Measurements from ENCODE around the gene TAAR9.

Gene TAAR9

DNA sequence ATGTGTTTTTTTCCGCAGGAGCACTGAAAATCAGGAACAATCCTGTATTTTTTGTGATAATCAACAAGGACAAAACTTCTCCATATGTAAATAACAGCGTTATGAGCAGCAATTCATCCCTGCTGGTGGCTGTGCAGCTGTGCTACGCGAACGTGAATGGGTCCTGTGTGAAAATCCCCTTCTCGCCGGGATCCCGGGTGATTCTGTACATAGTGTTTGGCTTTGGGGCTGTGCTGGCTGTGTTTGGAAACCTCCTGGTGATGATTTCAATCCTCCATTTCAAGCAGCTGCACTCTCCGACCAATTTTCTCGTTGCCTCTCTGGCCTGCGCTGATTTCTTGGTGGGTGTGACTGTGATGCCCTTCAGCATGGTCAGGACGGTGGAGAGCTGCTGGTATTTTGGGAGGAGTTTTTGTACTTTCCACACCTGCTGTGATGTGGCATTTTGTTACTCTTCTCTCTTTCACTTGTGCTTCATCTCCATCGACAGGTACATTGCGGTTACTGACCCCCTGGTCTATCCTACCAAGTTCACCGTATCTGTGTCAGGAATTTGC, 32.2 kb downstream of the TAAR9 start, which contains the start of gene TAAR6:
TSS of gene TAAR6 (plus strand) at position 102 of the 557 bp plus-strand sequence. CDS start at position 102, 0 bp downstream.
- DNase-seq, result no peak
- peaks cover 6% of the 10 kb centered on the region for H3K27me3 ChIP-seq (replicated peaks)
- in situ Hi-C loops (cut with HindIII; ENCODE audit: low pct_ligation_motif_present, low sequenced_read_pairs), result no loop called here

DNA sequence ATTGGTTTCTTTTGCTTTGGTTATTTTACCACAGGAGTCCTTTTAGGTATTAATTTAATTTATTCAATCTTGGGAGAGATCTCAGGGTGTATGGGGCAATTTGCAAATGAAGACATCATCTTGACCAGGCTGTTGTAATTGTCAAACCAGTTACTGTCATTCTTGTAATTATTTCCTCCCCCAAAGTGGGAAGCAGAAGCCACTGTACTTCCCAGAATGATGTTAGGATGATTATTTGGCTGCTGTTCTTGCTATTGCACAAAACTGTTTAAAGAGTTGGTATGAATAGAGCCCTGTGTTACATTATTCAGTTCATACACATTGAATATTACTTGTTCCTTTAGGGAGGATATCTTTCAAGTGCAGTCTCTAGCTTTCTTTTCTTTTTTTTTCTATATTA, 33.7 kb downstream of the TAAR9 start:
- H3K27me3 ChIP-seq (replicated peaks), result peaks cover 4% of the 10 kb centered on the region
- H3K4me3 ChIP-seq (ENCODE audit: low read depth, low read length), result no peak overlapping the region
- H3K36me3 ChIP-seq (replicated peaks), result no peaks in the 10 kb centered on the region
- TF ChIP-seq, protein P1, sequence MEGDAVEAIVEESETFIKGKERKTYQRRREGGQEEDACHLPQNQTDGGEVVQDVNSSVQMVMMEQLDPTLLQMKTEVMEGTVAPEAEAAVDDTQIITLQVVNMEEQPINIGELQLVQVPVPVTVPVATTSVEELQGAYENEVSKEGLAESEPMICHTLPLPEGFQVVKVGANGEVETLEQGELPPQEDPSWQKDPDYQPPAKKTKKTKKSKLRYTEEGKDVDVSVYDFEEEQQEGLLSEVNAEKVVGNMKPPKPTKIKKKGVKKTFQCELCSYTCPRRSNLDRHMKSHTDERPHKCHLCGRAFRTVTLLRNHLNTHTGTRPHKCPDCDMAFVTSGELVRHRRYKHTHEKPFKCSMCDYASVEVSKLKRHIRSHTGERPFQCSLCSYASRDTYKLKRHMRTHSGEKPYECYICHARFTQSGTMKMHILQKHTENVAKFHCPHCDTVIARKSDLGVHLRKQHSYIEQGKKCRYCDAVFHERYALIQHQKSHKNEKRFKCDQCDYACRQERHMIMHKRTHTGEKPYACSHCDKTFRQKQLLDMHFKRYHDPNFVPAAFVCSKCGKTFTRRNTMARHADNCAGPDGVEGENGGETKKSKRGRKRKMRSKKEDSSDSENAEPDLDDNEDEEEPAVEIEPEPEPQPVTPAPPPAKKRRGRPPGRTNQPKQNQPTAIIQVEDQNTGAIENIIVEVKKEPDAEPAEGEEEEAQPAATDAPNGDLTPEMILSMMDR (IDR thresholded peaks at IDR 0.05; ENCODE audit: low read depth, low read length, missing control alignments), result no peak
- no peak overlapping the region for H3K27ac ChIP-seq
- no peak for DNase-seq
- in situ Hi-C loops (cut with HindIII; ENCODE audit: low pct_ligation_motif_present, low sequenced_read_pairs), result no loop called here

More for the DNA sequence above, 32.2 kb downstream of the TAAR9 start, which contains the start of gene TAAR6:
- no peak within 1 kb of the TSS for H3K4me3 ChIP-seq (ENCODE audit: low read depth, low read length)
- no peaks in the 10 kb centered on the region for H3K36me3 ChIP-seq (replicated peaks)
- H3K27ac ChIP-seq, result no peak within 1 kb of the TSS
- TF ChIP-seq, protein P1 (IDR thresholded peaks at IDR 0.05; ENCODE audit: low read depth, low read length, missing control alignments), result no peak

DNA sequence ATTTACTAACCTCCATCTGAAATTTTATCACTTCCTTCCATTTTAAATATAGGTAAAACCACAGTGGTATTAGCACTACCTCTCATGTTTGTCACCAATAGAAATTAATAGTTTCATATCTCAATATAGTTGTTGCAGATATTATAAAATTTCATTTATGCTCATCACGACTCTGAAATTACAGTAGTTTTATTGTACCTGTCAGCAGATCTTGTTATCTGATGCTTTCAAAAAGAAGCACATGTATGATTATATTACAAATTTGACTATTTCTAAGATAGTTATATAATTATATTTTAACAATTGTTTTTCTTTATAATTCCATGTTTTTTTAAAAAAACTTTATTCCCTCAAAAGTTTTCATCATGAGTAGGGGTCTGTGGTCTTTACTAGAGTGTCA, 46.6 kb downstream of the TAAR9 start:
- in situ Hi-C loops (cut with HindIII; ENCODE audit: low pct_ligation_motif_present, low sequenced_read_pairs), result no loop called here
- Histone ChIP-seq H3K27me3 (replicated peaks) (no peaks in the 10 kb centered on the region), H3K27ac (no peak overlapping the region), H3K36me3 (replicated peaks) (no peaks in the 10 kb centered on the region), H3K4me3 (ENCODE audit: low read depth, low read length) (no peak overlapping the region)
- no peak for DNase-seq
- TF ChIP-seq, protein P1 (IDR thresholded peaks at IDR 0.05; ENCODE audit: low read depth, low read length, missing control alignments), result no peak

DNA sequence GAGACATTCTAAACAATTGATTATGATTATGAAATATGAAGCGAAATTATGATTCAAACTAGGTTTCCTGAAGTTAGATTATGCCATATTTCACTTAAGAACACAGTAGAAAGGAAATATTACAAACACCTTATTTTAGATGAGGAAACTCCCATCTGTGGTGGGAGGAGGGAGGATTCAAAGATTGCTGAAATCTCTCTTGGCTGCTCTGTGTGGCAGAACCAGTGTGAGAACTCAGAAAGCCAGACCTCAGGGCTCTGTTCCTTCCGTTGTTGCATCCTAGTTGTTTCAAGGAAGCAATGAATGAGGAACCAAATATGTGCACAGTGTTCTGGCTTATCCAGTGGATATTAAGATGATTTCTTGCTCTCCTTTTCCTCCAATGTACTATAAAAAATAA, 49.3 kb downstream of the TAAR9 start:
- no peak for DNase-seq
- H3K36me3 ChIP-seq (replicated peaks), result no peaks in the 10 kb centered on the region
- no peak overlapping the region for H3K4me3 ChIP-seq (ENCODE audit: low read depth, low read length)
- H3K27me3 ChIP-seq (replicated peaks), result no peaks in the 10 kb centered on the region
- H3K27ac ChIP-seq, result no peak overlapping the region
- in situ Hi-C loops (cut with HindIII; ENCODE audit: low pct_ligation_motif_present, low sequenced_read_pairs), result no loop called here
- TF ChIP-seq, protein P1 (IDR thresholded peaks at IDR 0.05; ENCODE audit: low read depth, low read length, missing control alignments), result no peak

Data from brain microvascular endothelial cell (primary cell).